ENCODE data around the gene REEP1.

The REEP1 gene

GRCh38 chr2:86290596-86291327, 46.7 kb downstream of the REEP1 start:
- DNase-seq (ENCODE audit: low read depth), result no peak
- TF ChIP-seq, protein P1, sequence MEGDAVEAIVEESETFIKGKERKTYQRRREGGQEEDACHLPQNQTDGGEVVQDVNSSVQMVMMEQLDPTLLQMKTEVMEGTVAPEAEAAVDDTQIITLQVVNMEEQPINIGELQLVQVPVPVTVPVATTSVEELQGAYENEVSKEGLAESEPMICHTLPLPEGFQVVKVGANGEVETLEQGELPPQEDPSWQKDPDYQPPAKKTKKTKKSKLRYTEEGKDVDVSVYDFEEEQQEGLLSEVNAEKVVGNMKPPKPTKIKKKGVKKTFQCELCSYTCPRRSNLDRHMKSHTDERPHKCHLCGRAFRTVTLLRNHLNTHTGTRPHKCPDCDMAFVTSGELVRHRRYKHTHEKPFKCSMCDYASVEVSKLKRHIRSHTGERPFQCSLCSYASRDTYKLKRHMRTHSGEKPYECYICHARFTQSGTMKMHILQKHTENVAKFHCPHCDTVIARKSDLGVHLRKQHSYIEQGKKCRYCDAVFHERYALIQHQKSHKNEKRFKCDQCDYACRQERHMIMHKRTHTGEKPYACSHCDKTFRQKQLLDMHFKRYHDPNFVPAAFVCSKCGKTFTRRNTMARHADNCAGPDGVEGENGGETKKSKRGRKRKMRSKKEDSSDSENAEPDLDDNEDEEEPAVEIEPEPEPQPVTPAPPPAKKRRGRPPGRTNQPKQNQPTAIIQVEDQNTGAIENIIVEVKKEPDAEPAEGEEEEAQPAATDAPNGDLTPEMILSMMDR (IDR thresholded peaks at IDR 0.05; ENCODE audit: low read length, missing control alignments), result no peak
- H3K4me3 ChIP-seq (replicated peaks; ENCODE audit: low read depth, low read length), result no peak overlapping the region

- TF ChIP-seq, protein P1 (IDR thresholded peaks at IDR 0.05; ENCODE audit: low read length, missing control alignments), result no peak
- H3K4me3 ChIP-seq (replicated peaks; ENCODE audit: low read depth, low read length), result no peak overlapping the region
- DNase-seq (ENCODE audit: low read depth), result no peak
Observed at GRCh38 chr2:86286516-86286915, 50.9 kb downstream of the REEP1 start.

DNA sequence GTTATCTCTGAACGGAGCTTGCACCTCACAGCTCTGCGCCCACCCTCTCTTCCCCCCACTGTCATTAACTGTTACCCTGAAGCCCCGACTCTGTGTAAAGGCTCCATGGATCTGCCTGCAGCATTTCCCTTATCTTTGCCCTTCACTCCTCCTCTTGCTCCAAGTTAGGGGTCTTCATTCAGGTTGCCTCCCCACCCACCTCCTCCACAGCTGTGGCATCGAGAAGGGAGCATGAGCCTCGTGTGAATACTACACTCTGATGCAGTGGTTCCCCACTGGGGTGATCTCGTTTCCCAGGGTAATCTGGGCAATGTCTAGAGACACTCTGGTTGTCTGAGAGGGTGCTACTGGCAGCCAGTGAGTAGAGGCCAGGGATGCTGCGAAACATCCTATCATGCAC, 51.4 kb downstream of the REEP1 start:
- TF ChIP-seq, protein P1 (IDR thresholded peaks at IDR 0.05; ENCODE audit: low read length, missing control alignments), result no peak
- H3K4me3 ChIP-seq (replicated peaks; ENCODE audit: low read depth, low read length), result no peak overlapping the region
- DNase-seq (ENCODE audit: low read depth), result no peak

GRCh38 chr2:86285571-86285970, 51.9 kb downstream of the REEP1 start:
- DNase-seq (ENCODE audit: low read depth), result no peak
- H3K4me3 ChIP-seq (replicated peaks; ENCODE audit: low read depth, low read length), result no peak overlapping the region
- TF ChIP-seq, protein P1 (IDR thresholded peaks at IDR 0.05; ENCODE audit: low read length, missing control alignments), result no peak

- H3K4me3 ChIP-seq (replicated peaks; ENCODE audit: low read depth, low read length), result no peak overlapping the region
- TF ChIP-seq, protein P1 (IDR thresholded peaks at IDR 0.05; ENCODE audit: low read length, missing control alignments), result no peak
- DNase-seq (ENCODE audit: low read depth), result no peak
Observed at GRCh38 chr2:86284987-86285386, 52.4 kb downstream of the REEP1 start.

- no peak for DNase-seq (ENCODE audit: low read depth)
- no peak overlapping the region for H3K4me3 ChIP-seq (replicated peaks; ENCODE audit: low read depth, low read length)
- TF ChIP-seq, protein P1 (IDR thresholded peaks at IDR 0.05; ENCODE audit: low read length, missing control alignments), result no peak
Observed at GRCh38 chr2:86284401-86284841, 53.0 kb downstream of the REEP1 start.

Measured in fibroblast of pulmonary artery (primary cell).